Activated T-helper 17 cell treated with anti-CD3 and anti-CD28 coated beads, Interleukin-2, amount 50 U/mL, for 72 hours (primary cell): ENCODE data around the gene GPR6. TPM values are rescaled to one million over a fixed set of nuclear protein-coding genes. Genes with fewer than 3 reads are reported as not detected.

ENCODE experiments used
- ATAC-seq: fragments of 150-1000 bp; cut with Tn5 transposase; replicated peaks from 2 replicates; pipeline ENCODE4 v1.10.0; 2021; ENCODE audit warnings: mild to moderate bottlenecking, moderate library complexity
- H3K27ac Mint-ChIP-seq: one replicate; pipeline ENCODE4 v1.8.0; 2022; ENCODE audit warnings: mixed read lengths
- H3K27me3 Mint-ChIP-seq: one replicate; pipeline ENCODE4 v1.8.0; 2022; ENCODE audit warnings: mixed read lengths
- H3K36me3 Mint-ChIP-seq: one replicate; pipeline ENCODE4 v1.8.0; 2022; ENCODE audit warnings: low read depth, mild to moderate bottlenecking, mixed read lengths
- H3K4me1 Mint-ChIP-seq: one replicate; pipeline ENCODE4 v1.8.0; 2022; ENCODE audit warnings: mixed read lengths
- H3K4me3 Mint-ChIP-seq: one replicate; pipeline ENCODE4 v1.8.0; 2022; ENCODE audit warnings: mild to moderate bottlenecking, mixed read lengths
- H3K9me3 Mint-ChIP-seq: one replicate; pipeline ENCODE4 v1.8.0; 2022; ENCODE audit warnings: mixed read lengths
- total RNA-seq, 2 donors: library from RNA; stranded (reverse); gene quantifications; one replicate each; pipeline ENCODE4 v1.2.3, GENCODE V29; 2022

Gene GPR6
- total RNA-seq, 2 donors from 2014 or later: not detected

GRCh38 chr6:109977791-109978173 lies 329 bp upstream of the GPR6 start:
- no peak for ATAC-seq
- H3K27me3 Mint-ChIP-seq: peaks cover 46% of the 10 kb centered on the region
- H3K9me3 Mint-ChIP-seq: peaks cover 4% of the 10 kb centered on the region
- H3K4me1 Mint-ChIP-seq: no peaks in the 10 kb centered on the region
- no peak overlapping the region for H3K4me3 Mint-ChIP-seq
- no peaks in the 10 kb centered on the region for H3K36me3 Mint-ChIP-seq
- H3K27ac Mint-ChIP-seq: no peak overlapping the region

DNA sequence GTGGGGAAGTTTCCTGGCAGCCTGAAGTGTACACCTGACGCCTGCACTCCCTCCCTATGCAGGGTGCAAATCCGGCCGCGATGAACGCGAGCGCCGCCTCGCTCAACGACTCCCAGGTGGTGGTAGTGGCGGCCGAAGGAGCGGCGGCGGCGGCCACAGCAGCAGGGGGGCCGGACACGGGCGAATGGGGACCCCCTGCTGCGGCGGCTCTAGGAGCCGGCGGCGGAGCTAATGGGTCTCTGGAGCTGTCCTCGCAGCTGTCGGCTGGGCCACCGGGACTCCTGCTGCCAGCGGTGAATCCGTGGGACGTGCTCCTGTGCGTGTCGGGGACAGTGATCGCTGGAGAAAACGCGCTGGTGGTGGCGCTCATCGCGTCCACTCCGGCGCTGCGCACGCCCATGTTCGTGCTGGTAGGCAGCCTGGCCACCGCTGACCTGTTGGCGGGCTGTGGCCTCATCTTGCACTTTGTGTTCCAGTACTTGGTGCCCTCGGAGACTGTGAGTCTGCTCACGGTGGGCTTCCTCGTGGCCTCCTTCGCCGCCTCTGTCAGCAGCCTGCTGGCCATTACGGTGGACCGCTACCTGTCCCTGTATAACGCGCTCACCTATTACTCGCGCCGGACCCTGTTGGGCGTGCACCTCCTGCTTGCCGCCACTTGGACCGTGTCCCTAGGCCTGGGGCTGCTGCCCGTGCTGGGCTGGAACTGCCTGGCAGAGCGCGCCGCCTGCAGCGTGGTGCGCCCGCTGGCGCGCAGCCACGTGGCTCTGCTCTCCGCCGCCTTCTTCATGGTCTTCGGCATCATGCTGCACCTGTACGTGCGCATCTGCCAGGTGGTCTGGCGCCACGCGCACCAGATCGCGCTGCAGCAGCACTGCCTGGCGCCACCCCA lies 1.2 kb downstream of the GPR6 start:
- H3K4me3 Mint-ChIP-seq: no peak overlapping the region
- H3K27me3 Mint-ChIP-seq: peaks cover 45% of the 10 kb centered on the region
- no peak for ATAC-seq
- no peak overlapping the region for H3K27ac Mint-ChIP-seq
- no peaks in the 10 kb centered on the region for H3K36me3 Mint-ChIP-seq
- H3K4me1 Mint-ChIP-seq: no peaks in the 10 kb centered on the region
- H3K9me3 Mint-ChIP-seq: peaks cover 4% of the 10 kb centered on the region

DNA sequence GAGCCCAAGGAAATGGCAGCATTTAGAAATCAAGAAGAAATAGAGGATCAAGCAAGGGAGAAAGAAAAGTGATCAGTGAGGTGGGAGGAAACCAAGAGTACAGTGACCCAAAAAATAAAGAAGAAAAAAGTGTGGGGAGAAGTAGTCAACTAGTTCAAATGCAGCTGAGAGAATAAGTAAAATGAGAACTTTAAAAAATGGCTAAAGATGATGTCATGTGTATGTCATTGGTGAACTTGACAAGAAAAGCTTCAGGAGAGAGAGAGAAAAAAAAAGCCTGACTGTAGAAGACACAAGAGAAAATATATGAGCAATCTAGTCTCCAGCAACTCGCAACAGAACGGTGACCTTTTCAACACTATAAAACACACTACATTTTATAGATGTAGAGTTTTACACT lies 6.3 kb downstream of the GPR6 start:
- peaks cover 7% of the 10 kb centered on the region for H3K9me3 Mint-ChIP-seq
- H3K4me3 Mint-ChIP-seq: no peak overlapping the region
- no peak overlapping the region for H3K27ac Mint-ChIP-seq
- H3K4me1 Mint-ChIP-seq: no peaks in the 10 kb centered on the region
- H3K27me3 Mint-ChIP-seq: peaks cover 35% of the 10 kb centered on the region
- no peaks in the 10 kb centered on the region for H3K36me3 Mint-ChIP-seq
- no peak for ATAC-seq

DNA sequence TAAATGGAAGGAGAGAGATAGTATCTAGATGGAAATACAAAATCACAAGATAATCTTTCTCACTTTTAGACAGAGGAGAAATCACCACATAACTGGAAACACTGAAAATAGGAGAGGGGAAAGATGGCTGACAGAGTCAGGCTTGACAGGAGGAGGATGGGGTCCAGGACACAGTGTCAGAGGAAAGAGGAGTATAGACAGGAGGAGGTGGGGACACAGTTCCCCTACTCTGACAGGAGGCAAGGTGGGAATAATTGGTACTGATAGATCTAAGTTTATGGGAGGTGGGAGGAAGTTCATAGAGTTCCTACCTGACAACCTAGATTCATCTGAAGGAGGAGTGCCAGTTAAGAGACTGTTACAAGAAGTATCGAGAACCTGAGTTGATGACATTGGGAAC lies 9.1 kb downstream of the GPR6 start:
- ATAC-seq: no peak
- Mint-ChIP-seq H3K4me1 (no peaks in the 10 kb centered on the region), H3K36me3 (no peaks in the 10 kb centered on the region), H3K9me3 (peaks cover 7% of the 10 kb centered on the region), H3K27ac (no peak overlapping the region), H3K27me3 (peaks cover 23% of the 10 kb centered on the region), H3K4me3 (no peak overlapping the region)

- ATAC-seq: no peak
- Mint-ChIP-seq H3K9me3 (peaks cover 4% of the 10 kb centered on the region), H3K4me1 (no peaks in the 10 kb centered on the region), H3K36me3 (no peaks in the 10 kb centered on the region), H3K4me3 (no peak overlapping the region), H3K27me3 (peaks cover 15% of the 10 kb centered on the region), H3K27ac (no peak overlapping the region)
These were observed 13.3 kb downstream of the GPR6 start for GRCh38 chr6:109991201-109992101.

DNA sequence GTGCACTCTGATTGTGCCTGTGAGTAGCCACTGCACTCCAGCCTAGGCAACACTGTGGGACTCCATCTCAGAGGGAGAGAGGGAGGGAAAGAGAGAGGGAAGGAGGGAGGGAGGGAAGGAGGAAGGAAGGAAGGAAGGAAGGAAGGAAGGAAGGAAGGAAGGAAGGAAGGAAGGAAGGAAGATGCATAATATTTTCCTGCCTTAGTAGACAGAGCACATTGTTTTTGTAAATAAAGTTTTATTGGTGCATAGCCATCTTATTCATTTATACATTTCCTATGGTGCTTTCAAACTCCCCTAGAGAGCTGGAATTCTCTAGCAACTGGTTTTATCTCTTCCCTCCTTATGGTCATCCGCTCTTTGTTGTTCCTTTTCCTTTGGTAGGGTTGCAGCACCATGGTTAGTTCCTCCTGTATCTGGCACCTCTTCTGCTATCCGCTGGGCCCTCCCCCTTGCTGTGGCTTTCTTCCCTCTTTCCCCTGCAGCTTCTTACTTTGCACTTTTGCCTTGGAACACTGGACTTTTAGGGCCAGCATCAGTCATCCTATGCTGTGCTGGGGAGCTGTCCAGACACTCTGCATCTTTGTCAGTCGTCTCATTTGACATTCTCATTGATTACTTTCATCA lies 20.2 kb downstream of the GPR6 start:
- no peak for ATAC-seq
- no peaks in the 10 kb centered on the region for H3K36me3 Mint-ChIP-seq
- no peak overlapping the region for H3K4me3 Mint-ChIP-seq
- H3K27me3 Mint-ChIP-seq: peaks cover 22% of the 10 kb centered on the region
- H3K9me3 Mint-ChIP-seq: peaks cover 4% of the 10 kb centered on the region
- no peak overlapping the region for H3K27ac Mint-ChIP-seq
- no peaks in the 10 kb centered on the region for H3K4me1 Mint-ChIP-seq

- ATAC-seq: no peak
- H3K9me3 Mint-ChIP-seq: peaks cover 4% of the 10 kb centered on the region
- H3K4me1 Mint-ChIP-seq: no peaks in the 10 kb centered on the region
- H3K36me3 Mint-ChIP-seq: no peaks in the 10 kb centered on the region
- H3K27ac Mint-ChIP-seq: no peak overlapping the region
- peaks cover 24% of the 10 kb centered on the region for H3K27me3 Mint-ChIP-seq
- H3K4me3 Mint-ChIP-seq: no peak overlapping the region
These were observed 21.6 kb downstream of the GPR6 start for GRCh38 chr6:109999740-110000139.

GRCh38 chr6:110002676-110003075 lies 24.6 kb downstream of the GPR6 start:
- ATAC-seq: no peak
- Mint-ChIP-seq H3K27ac (no peak overlapping the region), H3K4me1 (no peaks in the 10 kb centered on the region), H3K9me3 (peaks cover 4% of the 10 kb centered on the region), H3K36me3 (no peaks in the 10 kb centered on the region), H3K27me3 (peaks cover 24% of the 10 kb centered on the region), H3K4me3 (no peak overlapping the region)

DNA sequence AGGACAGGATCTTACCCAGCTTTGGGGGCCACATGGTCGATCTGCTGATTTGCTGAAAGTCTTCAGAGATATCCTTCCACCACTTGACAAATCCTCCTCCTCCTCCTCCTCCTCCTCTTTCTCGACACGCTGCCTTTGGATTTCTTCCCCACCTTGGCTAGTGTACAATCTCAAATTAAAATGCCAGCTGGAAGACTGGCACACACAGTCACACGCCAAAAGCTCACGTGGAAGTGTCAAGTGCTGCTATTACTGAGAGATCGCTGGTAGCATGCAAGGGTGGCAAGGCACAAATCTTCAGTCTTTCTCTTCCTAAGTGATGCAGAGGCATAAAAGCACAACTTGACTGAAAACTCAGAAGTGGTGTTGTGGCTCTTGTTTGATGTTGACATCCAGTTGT lies 35.3 kb downstream of the GPR6 start:
- ATAC-seq: no peak
- Mint-ChIP-seq H3K9me3 (peaks cover 5% of the 10 kb centered on the region), H3K27me3 (peaks cover 22% of the 10 kb centered on the region), H3K4me3 (no peak overlapping the region), H3K4me1 (no peaks in the 10 kb centered on the region), H3K36me3 (no peaks in the 10 kb centered on the region), H3K27ac (no peak overlapping the region)

DNA sequence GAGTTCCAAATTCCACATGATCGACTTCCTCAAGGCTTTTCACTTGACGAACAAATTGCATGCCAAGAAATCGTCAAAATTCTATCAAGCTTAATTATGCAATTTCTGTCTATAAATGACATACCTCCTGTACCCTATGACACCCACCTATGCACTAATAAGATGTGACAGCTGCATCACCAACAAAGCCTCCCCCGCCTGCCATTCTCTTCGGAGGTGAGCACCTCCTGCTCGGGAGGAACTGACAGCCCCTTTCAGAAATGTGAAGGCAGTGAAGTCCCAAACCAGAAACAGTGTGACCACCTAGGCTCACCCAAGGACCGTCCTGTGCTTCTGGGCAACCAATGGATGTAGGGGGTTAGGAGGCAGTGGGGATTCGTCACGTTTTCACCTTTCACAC lies 37.1 kb downstream of the GPR6 start:
- no peak for ATAC-seq
- peaks cover 22% of the 10 kb centered on the region for H3K27me3 Mint-ChIP-seq
- H3K36me3 Mint-ChIP-seq: no peaks in the 10 kb centered on the region
- no peak overlapping the region for H3K27ac Mint-ChIP-seq
- no peaks in the 10 kb centered on the region for H3K4me1 Mint-ChIP-seq
- H3K4me3 Mint-ChIP-seq: no peak overlapping the region
- peaks cover 5% of the 10 kb centered on the region for H3K9me3 Mint-ChIP-seq

GRCh38 chr6:110017306-110017705 lies 39.2 kb downstream of the GPR6 start:
- Mint-ChIP-seq H3K4me3 (no peak overlapping the region), H3K9me3 (peaks cover 1% of the 10 kb centered on the region), H3K36me3 (no peaks in the 10 kb centered on the region), H3K4me1 (peaks cover 9% of the 10 kb centered on the region), H3K27me3 (peaks cover 17% of the 10 kb centered on the region), H3K27ac (no peak overlapping the region)
- no peak for ATAC-seq

DNA sequence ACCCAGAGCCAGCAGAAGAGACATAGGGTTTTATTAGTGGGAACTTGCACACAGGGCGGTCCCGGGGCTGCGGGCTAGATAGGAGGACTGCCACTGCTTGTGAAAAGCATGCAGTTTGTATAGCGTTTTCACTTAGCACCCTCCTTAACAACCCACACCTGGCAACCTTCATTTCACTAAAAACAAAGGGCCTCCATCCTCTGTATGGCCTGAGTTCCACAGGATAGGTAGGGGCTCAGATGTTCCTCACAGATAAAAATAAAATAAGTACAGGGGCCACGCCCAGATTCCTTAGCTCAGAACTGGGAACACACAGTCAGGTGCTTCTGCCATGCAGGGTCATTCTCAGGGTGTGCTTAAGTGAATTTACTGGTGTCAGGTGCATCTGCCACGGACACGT lies 39.8 kb downstream of the GPR6 start:
- Mint-ChIP-seq H3K4me3 (no peak overlapping the region), H3K36me3 (no peaks in the 10 kb centered on the region), H3K4me1 (peaks cover 9% of the 10 kb centered on the region), H3K27ac (no peak overlapping the region), H3K27me3 (peaks cover 16% of the 10 kb centered on the region), H3K9me3 (no peaks in the 10 kb centered on the region)
- ATAC-seq: no peak

DNA sequence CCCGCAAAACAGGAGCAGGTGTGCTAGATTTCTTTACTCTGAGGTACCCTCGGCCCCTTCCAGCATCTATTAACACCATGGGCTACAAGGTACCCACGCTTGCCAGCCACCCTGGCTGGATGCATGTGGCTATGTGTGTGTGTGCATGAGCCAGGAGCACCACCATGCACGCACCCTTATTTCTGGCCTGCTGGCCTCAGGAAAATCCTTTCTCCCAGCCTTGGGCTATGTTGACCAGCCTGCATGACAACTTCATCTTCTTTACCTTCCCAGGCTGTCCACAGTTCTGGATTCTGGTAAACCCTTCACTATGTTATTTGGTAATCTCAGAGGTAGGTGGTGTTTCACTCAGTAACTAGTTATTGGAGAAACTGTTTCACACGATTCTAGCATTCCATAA lies 40.4 kb downstream of the GPR6 start:
- no peak for ATAC-seq
- Mint-ChIP-seq H3K36me3 (no peaks in the 10 kb centered on the region), H3K27ac (no peak overlapping the region), H3K4me1 (peaks cover 9% of the 10 kb centered on the region), H3K27me3 (peaks cover 13% of the 10 kb centered on the region), H3K9me3 (no peaks in the 10 kb centered on the region), H3K4me3 (no peak overlapping the region)

DNA sequence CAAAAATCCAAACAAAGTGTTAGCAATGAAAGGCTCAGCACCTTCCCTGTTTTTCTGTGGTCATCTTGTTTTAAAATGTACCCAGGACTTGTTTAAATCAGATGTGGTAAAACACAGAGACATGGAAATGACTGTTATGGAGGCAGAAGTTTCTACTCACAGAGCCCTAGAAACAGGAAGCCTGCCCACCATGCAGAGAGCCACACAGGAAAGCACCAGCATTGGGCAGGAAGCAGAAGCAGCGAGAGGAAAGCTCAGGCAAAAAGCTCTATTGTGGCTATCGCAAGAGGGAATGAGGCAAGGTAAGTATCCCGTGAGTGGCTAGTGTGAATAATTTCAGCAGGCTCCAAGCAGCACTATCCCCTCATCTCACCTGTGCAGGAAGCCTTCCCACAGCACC lies 42.8 kb downstream of the GPR6 start:
- Mint-ChIP-seq H3K9me3 (no peaks in the 10 kb centered on the region), H3K36me3 (no peaks in the 10 kb centered on the region), H3K27ac (no peak overlapping the region), H3K4me1 (peaks cover 9% of the 10 kb centered on the region), H3K4me3 (no peak overlapping the region), H3K27me3 (peaks cover 10% of the 10 kb centered on the region)
- ATAC-seq: no peak
